ENCODE results near the gene MEX3D.

MEX3D gene

GRCh38 chr19:1568320-1569019 is at the start of gene MEX3D:
Gene MEX3D, minus strand, starts transcription at chr19:1568325. Its CDS starts 267 bp downstream, at chr19:1568058.
- peak; percentile 83 for DNase-seq

DNA sequence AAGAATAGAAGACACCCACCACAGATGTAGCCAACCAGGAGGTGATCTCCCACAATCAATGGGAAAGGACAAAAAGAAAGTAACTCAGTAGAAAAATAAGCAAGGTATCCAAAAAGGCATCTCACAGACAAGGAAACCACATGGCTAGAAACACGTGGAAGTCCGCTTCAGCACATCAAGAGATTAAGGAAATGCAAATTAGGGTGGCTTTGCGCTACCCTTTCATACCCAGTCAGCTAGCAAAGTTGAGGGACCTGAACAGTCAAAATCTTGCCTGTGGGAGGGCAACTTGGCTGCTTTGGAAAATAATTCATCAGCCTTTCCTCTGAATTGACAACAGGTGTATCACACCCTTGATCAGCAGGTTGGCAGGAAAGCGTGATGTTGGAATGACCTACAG is 48.8 kb upstream of the MEX3D start:
- no peak for DNase-seq

GRCh38 chr19:1616396-1616795 is 48.3 kb upstream of the MEX3D start:
- no peak for DNase-seq

DNA sequence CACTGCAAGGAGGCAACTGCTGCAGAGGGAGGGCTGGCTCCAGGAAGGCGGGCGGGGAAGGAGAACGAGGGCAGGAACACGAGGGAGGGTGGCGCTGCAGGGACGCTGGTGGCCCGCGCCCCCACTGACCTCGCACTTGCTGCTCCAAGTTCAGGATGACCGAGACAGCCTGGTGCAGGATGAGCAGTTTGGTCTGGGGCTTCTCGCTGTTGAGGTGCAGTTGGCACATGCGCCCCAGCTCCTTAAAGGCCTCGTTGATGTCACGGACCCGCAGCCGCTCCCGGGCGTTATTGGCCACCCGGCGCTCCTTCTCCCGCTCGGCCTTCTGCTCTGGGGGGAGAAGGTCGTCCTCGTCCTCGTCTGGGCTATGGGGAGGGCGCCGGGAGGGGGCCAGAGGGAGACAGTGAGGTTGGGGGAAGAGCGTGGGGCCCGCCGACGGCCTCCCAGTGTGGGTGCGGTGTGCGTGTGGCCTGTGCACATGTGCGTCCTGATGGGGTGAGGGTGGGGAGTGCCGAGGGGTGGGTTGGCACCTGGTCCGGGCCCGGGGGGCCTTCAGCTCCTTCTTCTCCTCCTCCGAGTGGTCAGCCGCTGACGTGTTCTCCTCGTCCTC is 47.1 kb upstream of the MEX3D start:
- no peak for DNase-seq

GRCh38 chr19:1613808-1614570 is 45.9 kb upstream of the MEX3D start:
- no peak for DNase-seq

- no peak for DNase-seq
Observed at GRCh38 chr19:1613146-1613545, 45.0 kb upstream of the MEX3D start.

GRCh38 chr19:1612114-1613086 is 44.3 kb upstream of the MEX3D start:
- no peak for DNase-seq

DNA sequence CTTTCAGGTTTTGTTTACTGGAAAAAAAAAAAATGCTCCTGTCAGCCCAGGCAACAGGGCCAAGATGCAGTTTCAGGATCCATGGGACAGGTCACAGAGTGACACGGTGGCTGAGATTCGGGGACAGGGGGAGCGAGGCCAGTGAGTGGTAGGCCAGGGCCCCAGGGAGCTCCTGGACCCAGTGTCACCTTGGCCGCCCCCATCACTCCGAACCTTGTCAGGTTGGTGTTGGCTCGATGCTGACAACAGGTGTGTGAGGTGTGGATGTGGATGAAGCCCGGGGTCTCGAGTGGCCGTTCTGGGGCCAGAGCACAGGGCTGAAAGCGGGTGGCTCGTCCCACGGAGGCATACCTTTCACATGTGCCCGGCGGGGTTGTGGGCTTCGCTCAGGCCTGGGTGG is 43.2 kb upstream of the MEX3D start:
- DNase-seq: no peak

DNA sequence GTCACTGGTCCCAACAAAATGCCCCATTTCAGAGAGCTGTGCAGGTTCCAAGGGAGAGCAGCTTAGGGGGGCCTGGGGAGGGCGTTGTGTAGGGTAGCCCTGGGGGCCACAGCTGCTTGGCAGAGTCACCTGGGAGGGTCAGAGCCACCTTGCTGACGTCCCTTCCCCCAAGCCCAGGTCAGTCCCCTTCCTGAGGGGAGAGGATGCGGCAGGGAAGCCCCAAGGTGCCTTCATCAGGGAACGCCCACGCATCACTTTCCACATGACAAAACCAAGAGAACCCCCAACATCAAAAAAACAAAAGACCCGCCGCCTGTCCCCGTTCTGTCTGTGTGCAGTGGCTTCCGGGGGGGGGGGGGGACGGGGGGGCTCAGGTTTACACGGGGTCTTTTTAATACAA is 42.5 kb upstream of the MEX3D start:
- no peak for DNase-seq

- no peak for DNase-seq
Observed at GRCh38 chr19:1609680-1610474, 41.8 kb upstream of the MEX3D start.

GRCh38 chr19:1609103-1609396 is 40.9 kb upstream of the MEX3D start:
- no peak for DNase-seq

DNA sequence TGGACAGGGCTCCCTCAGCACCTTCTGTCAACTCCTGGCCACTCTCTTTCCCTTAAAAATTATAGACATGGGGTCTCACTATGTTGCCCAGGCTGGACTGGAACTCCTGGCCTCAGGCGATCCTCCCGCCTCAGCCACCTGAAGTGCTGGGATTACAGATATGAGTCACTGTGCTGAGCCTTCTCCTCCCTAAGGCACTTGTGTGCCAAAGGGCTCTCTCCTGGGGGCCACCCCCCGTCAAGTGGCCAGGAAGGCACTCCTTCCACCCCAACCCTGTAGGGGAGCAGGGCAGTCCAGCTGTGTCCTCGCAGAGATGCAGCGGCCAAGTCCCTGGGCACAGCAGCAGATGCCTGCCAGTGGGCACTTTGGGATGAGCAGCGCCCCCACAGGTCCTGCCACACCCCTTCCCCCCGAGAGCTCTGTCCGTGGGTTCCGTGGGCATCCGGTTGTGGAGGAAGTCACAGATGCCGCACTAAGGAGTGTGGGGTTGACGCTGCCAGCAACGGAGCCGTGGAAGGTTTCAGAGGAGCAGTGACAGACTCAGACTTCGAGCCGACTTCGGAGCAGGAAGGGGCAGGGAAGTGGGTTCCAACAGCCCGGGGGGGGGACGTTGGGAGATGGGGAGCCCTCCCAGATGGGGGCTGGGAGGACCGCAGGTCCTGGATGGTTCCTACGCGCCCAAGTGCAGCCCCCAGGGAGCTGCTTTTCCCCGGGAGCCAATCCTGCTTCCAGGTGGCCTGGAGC is 40.4 kb upstream of the MEX3D start:
- peak; percentile 21 for DNase-seq

- DNase-seq: no peak
Observed at GRCh38 chr19:1606138-1606651, 38.1 kb upstream of the MEX3D start.

DNA sequence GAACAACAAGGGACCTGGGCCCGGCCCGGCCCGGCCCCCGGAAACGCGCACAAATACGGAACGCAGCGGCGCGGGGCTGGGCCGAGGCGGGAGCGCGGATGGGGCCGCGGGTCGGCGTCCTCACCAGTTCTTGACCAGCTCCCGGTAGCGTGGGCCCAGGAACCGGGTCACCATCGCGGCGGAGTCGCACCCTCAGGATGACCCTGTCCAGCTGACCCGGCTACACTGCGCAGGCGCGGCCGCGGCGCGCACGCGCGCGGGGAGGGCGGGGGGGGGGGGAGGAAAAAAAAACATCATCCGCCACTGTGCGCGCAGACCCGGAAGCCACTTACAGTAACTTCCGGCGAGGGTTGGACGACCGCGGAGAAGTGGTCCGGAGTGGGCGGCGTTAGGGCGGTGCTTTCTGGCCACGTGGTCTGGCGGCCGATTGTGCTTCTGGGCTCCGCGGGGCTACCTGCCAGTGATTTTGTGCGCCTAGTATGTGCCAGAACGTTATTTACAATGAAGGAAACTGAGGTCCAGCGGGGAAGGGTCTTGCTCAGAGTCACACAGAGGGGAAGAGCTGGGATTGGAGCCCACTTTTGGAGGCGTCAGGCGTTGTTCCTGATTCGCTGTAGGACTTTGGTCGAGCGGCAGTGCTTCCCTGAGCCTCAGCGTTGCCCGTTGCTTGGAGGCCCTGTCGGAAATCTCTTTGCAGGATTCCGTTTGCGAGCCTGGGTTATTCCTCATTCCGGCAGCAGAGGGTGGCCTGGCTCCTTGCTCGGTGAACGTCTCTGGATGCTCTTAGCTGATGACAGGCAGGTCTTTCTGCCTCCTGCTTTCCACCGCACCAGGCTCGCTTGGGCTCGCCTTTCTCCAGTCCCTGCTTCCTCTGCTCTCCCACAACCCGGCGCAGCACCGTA is 37.4 kb upstream of the MEX3D start, which contains the start of gene UQCR11:
Gene UQCR11 (minus strand): TSS at position 227 of the 902 bp plus-strand sequence. CDS start 53 bp downstream, at position 174.
- DNase-seq: peak; percentile 93

DNA sequence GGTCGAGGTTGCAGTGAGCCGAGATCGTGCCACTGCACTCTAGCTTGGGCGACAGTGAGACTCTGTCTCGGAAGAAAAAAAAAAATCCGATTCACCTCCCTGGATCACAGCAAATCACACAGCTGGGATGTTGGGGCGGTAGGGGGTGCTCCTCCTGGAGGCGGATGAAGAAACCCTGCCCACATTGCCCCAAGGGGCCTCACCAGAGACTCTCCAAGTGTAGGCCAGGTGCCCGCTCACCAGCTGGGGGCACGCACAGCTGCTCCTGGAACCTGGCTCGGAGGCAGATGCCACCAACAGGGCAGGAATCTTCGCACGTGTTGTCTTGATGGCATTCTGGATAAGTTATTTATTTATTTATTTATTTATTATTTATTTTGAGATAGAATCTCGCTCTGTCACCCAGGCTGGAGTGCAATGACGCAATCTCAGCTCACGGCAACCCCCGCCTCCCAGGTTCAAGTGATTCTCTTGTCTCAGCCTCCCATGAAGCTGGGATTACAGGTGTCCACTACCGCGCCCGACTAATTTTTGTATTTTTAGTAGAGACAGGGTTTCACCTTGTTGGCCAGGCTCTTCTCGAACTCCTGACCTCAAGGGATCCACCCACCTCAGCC is 34.1 kb upstream of the MEX3D start:
- DNase-seq: no peak

DNA sequence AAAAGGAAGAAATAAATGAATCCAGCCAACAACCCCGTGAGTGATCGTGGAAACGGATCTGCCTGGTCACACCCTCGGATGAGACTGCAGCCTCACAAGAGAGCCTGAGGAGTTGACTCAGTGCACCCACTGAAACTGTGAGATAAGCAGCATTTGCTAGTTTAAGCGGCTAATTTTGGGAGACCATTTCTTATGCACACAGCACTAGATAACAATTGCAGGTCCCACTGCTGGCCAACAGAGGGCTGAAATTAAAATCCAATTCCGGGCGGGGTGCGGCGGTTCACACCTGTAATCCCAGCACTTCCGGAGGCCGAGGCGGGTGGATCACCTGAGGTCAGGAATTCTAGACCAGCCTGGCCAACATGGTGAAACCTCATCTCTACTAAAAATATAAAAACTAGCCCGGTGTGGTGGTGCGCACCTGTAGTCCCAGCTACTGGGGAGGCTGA is 33.5 kb upstream of the MEX3D start:
- DNase-seq: no peak

DNA sequence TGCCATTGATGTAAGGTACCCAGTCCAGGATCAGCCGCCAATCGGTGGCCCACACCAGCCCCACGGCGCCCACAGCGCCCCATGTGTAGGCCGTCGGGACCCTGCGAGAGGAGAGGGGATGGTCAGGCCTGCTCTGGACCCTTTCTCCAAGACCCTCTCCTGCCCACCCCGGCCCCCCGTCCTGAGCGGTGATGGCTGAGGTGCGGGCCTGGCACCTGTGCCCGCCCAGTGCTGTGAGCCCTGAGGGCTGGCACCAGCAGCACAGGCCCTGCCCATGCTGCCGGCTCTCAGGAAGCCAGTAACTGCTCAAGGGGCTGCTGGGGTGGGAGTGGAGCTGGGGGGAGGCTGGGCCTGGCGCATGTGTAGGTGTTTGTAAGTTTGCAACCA is 31.3 kb upstream of the MEX3D start:
- no peak for DNase-seq

GRCh38 chr19:1598777-1599459 is 30.8 kb upstream of the MEX3D start:
- no peak for DNase-seq

GRCh38 chr19:1593501-1593772 is 25.3 kb upstream of the MEX3D start:
- no peak for DNase-seq
